IMR-90 (cell line): ENCODE results near the gene DUSP11. TPM values are rescaled to one million over a fixed set of nuclear protein-coding genes. Genes with fewer than 3 reads are reported as not detected.

ENCODE experiments used
- ATAC-seq: fragments of 200-7000 bp; cut with Tn5 transposase; 2 replicates; pipeline ENCODE4 v1.9.1; 2020; ENCODE audit warnings: low read depth, mild to moderate bottlenecking, moderate library complexity
- BruUV-seq: library from RNA; stranded (reverse); fragments of 400-500 nt; replicated peaks from 2 replicates; lab custom pipeline; 2021; lab: Mats Ljungman, UMichigan
- CTCF ChIA-PET: fragments of 300-600 bp; formaldehyde crosslinking; extraction: SDS; loops from one replicate; lab custom pipeline; 2021; ENCODE audit warnings: antibody characterized with exemption; lab: Yijun Ruan, JAX
- POLR2A ChIA-PET: fragments of 300-600 bp; sonication (Branson Sonifier 250); formaldehyde crosslinking; loops from one replicate; lab custom pipeline; 2022; ENCODE audit warnings: antibody characterized with exemption; ENCODE audit not compliant: unreplicated experiment; lab: Charles Lee
- DNase-seq: peaks from one replicate; pipeline ENCODE4 v3.0.0; 2013
- H2AFZ ChIP-seq: replicated peaks from 2 replicates; pipeline ENCODE3; 2013; ENCODE audit warnings: low read length, mild to moderate bottlenecking; ENCODE audit not compliant: poor library complexity
- H2AK5ac ChIP-seq: 2 replicates; pipeline ENCODE4 v1.6.1; 2013; ENCODE audit warnings: low read depth, low read length, inconsistent platforms
- H2AK9ac ChIP-seq: replicated peaks from 2 replicates; pipeline ENCODE3; 2013; ENCODE audit warnings: mild to moderate bottlenecking, low read depth, low read length, moderate library complexity; ENCODE audit not compliant: poor library complexity
- H2BK120ac ChIP-seq: 2 replicates; pipeline ENCODE4 v1.6.1; 2013; ENCODE audit warnings: low read depth, low read length, inconsistent platforms
- H2BK15ac ChIP-seq: 3 replicates; pipeline ENCODE4 v1.6.1; 2013; ENCODE audit warnings: low read depth, low read length, inconsistent platforms
- H2BK20ac ChIP-seq: 2 replicates; pipeline ENCODE4 v1.6.1; 2013; ENCODE audit warnings: low read depth, mild to moderate bottlenecking, inconsistent platforms, low read length, moderate library complexity
- H2BK5ac ChIP-seq: 2 replicates; pipeline ENCODE4 v1.6.1; 2013; ENCODE audit warnings: mild to moderate bottlenecking, low read depth, low read length, inconsistent platforms; ENCODE audit not compliant: poor library complexity, severe bottlenecking
- H3K14ac ChIP-seq: replicated peaks from 2 replicates; pipeline ENCODE4 v1.6.1; 2013; ENCODE audit warnings: low read depth, low read length, inconsistent platforms
- H3K18ac ChIP-seq: 2 replicates; pipeline ENCODE4 v1.6.1; 2013; ENCODE audit warnings: low read depth, low read length, control low read depth
- H3K23ac ChIP-seq: 2 replicates; pipeline ENCODE4 v1.6.1; 2013; ENCODE audit warnings: low read depth, low read length, inconsistent platforms
- H3K27ac ChIP-seq: 2 replicates; pipeline ENCODE4 v1.5.1; 2013; ENCODE audit warnings: mild to moderate bottlenecking, control low read depth, low read length; ENCODE audit not compliant: insufficient read depth
- H3K27me3 ChIP-seq: 2 replicates; pipeline ENCODE4 v1.6.1; 2013; ENCODE audit warnings: low read length; ENCODE audit not compliant: control insufficient read depth, insufficient read depth
- H3K36me3 ChIP-seq: 2 replicates; pipeline ENCODE4 v1.6.1; 2013; ENCODE audit warnings: low read length, mixed read lengths; ENCODE audit not compliant: control insufficient read depth, insufficient read depth
- H3K4ac ChIP-seq: 2 replicates; pipeline ENCODE4 v1.6.1; 2013; ENCODE audit warnings: low read depth, low read length, inconsistent platforms
- H3K4me1 ChIP-seq: 2 replicates; pipeline ENCODE4 v1.6.1; 2013; ENCODE audit warnings: low read length, mixed read lengths; ENCODE audit not compliant: control insufficient read depth, insufficient read depth
- H3K4me2 ChIP-seq: 2 replicates; pipeline ENCODE4 v1.6.1; 2013; ENCODE audit warnings: low read depth, mild to moderate bottlenecking, control low read depth, low read length, moderate library complexity
- H3K4me3 ChIP-seq: 2 replicates; pipeline ENCODE4 v1.5.1; 2013; ENCODE audit warnings: low read depth, mild to moderate bottlenecking, control low read depth, low read length, moderate library complexity; ENCODE audit not compliant: insufficient read depth
- H3K56ac ChIP-seq: 2 replicates; pipeline ENCODE4 v1.6.1; 2013; ENCODE audit warnings: low read length, inconsistent platforms; ENCODE audit not compliant: insufficient read depth; ENCODE audit errors: extremely low read depth
- H3K79me1 ChIP-seq, 2 experiments: 2 replicates each; pipeline ENCODE4 v1.6.1; 2013; ENCODE audit warnings: low read length in 2 of 2, inconsistent platforms in 1 of 2, low read depth in 1 of 2
- H3K9ac ChIP-seq: 2 replicates; pipeline ENCODE4 v1.6.1; 2013; ENCODE audit warnings: low read depth, low read length, control low read depth
- H3K9me1 ChIP-seq: 2 replicates; pipeline ENCODE4 v1.6.1; 2013; ENCODE audit warnings: low read length, inconsistent platforms; ENCODE audit not compliant: insufficient read depth
- H3K9me3 ChIP-seq: 2 replicates; pipeline ENCODE4 v1.6.1; 2013; ENCODE audit warnings: low read length; ENCODE audit not compliant: control insufficient read depth, insufficient read depth
- H4K20me1 ChIP-seq: 2 replicates; pipeline ENCODE4 v1.6.1; 2013; ENCODE audit warnings: low read length, inconsistent platforms; ENCODE audit not compliant: insufficient read depth
- H4K5ac ChIP-seq: 2 replicates; pipeline ENCODE4 v1.6.1; 2013; ENCODE audit warnings: mild to moderate bottlenecking, low read depth, low read length, control low read depth
- H4K8ac ChIP-seq, 2 experiments: 2 replicates each; pipeline ENCODE4 v1.6.1; 2013; ENCODE audit warnings: low read depth in 2 of 2, low read length in 2 of 2, control low read depth in 1 of 2, inconsistent platforms in 1 of 2
- H4K91ac ChIP-seq: 2 replicates; pipeline ENCODE4 v1.6.1; 2013; ENCODE audit warnings: low read depth, low read length, inconsistent platforms; ENCODE audit not compliant: insufficient read depth
- BHLHE40 ChIP-seq: fragments of 150-350 bp; IDR thresholded peaks from 2 replicates; pipeline ENCODE4 v1.6.1; 2016; ENCODE audit warnings: mild to moderate bottlenecking, low read depth, low read length
- CEBPB ChIP-seq: IDR thresholded peaks from 2 replicates; pipeline ENCODE4 v1.6.1; 2012; ENCODE audit warnings: low read depth, low read length, improper control_type of control experiment
- CHD1 ChIP-seq: IDR thresholded peaks from 2 replicates; pipeline ENCODE4 v1.6.1; 2012; ENCODE audit warnings: low read depth, low read length, improper control_type of control experiment
- ELK1 ChIP-seq: fragments of 150-350 bp; IDR thresholded peaks from 2 replicates; pipeline ENCODE4 v1.6.1; 2016; ENCODE audit warnings: low read depth, mild to moderate bottlenecking, low read length, moderate library complexity, borderline replicate concordance
- FOS ChIP-seq: fragments of 150-350 bp; IDR thresholded peaks from 2 replicates; pipeline ENCODE4 v1.6.1; 2016; ENCODE audit warnings: low read depth, low read length
- MAFK ChIP-seq: IDR thresholded peaks from 2 replicates; pipeline ENCODE4 v1.6.1; 2012; ENCODE audit warnings: low read depth, low read length, improper control_type of control experiment
- POLR2A ChIP-seq: IDR thresholded peaks from 2 replicates; pipeline ENCODE4 v1.6.1; 2012; ENCODE audit warnings: mild to moderate bottlenecking, low read depth, low read length
- RCOR1 ChIP-seq: IDR thresholded peaks from 2 replicates; pipeline ENCODE4 v1.6.1; 2012; ENCODE audit warnings: mild to moderate bottlenecking, low read length, improper control_type of control experiment; ENCODE audit not compliant: insufficient replicate concordance
- SMC3 ChIP-seq: fragments of 150-350 bp; IDR thresholded peaks from 2 replicates; pipeline ENCODE4 v1.6.1; 2016; ENCODE audit warnings: low read depth, mild to moderate bottlenecking, antibody characterized with exemption, low read length, moderate library complexity
- USF2 ChIP-seq: fragments of 150-350 bp; IDR thresholded peaks from 2 replicates; pipeline ENCODE4 v1.6.1; 2017; ENCODE audit warnings: mild to moderate bottlenecking, antibody characterized with exemption, low read length, low read depth
- WGBS, 2 experiments: methylation state at CpG; one replicate each; pipeline versions ENCODE4 v1.1.5 to v1.1.7; 2013; ENCODE audit warnings: missing lambda C conversion rate in 2 of 2; ENCODE audit not compliant: insufficient read length in 1 of 2; ENCODE audit errors: extremely low coverage in 2 of 2; 5-methylcytosine and 5-hydroxymethylcytosine counted together
- dilution Hi-C: fragments of 300-500 bp; cut with HindIII; formaldehyde crosslinking; loops from one replicate; pipeline ENCODE4 v1.14.3; 2018; ENCODE audit warnings: low sequenced_read_pairs; ENCODE audit not compliant: unreplicated experiment
- in situ Hi-C: fragments of 300-500 bp; cut with MboI; formaldehyde crosslinking; loops from 3 replicates; pipeline ENCODE4 v1.14.3; 2019; ENCODE audit warnings: low sequenced_read_pairs, inconsistent platforms, mixed read lengths
- intact Hi-C: fragments of 100-400 bp; cut with micrococcal nuclease; formaldehyde crosslinking; loops from 2 replicates; pipeline ENCODE4 v1.10.0; 2022
- polyA plus RNA-seq, 3 experiments: library from polyadenylated mRNA; depleted of rRNA; stranded (reverse); fragments of >200 nt; gene quantifications; 2 replicates each; pipeline ENCODE4 v1.2.3, GENCODE V29; 2012; ENCODE audit warnings: low replicate concordance in 1 of 3
- total RNA-seq: library from RNA; depleted of rRNA; stranded (reverse); fragments of >200 nt; gene quantifications from 2 replicates; pipeline ENCODE4 v1.2.3, GENCODE V29; 2012

DUSP11 gene
- total and polyA plus RNA-seq, 2 of the 4 experiments (the other 2 are of a cell fraction): 22.4 to 25.6 TPM

- Histone ChIP-seq H2BK120ac (no peak overlapping the region), H3K56ac (no peak overlapping the region), H3K9me1 (no peaks in the 10 kb centered on the region), H3K9me3 (no peaks in the 10 kb centered on the region), H3K18ac (no peak overlapping the region), H3K4me2 (no peak overlapping the region), H4K5ac (no peak overlapping the region), H4K20me1 (no peaks in the 10 kb centered on the region), H3K9ac (no peak overlapping the region), H4K91ac (no peak overlapping the region), H3K4me3 (no peak overlapping the region), H2AFZ (no peak overlapping the region), H2BK20ac (no peak overlapping the region), H3K36me3 (no peaks in the 10 kb centered on the region), H3K4me1 (no peaks in the 10 kb centered on the region), H2AK9ac (no peak overlapping the region), H2BK15ac (no peak overlapping the region), H3K79me1 (0 out of 4 replicates have a peak, but pooled peaks cover 0 to 1% of the 10 kb centered on the region in 2 experiments), H4K8ac (no peak overlapping the region), H3K14ac (no peak overlapping the region), H2AK5ac (no peak overlapping the region), H2BK5ac (no peak overlapping the region), H3K27me3 (peaks cover 10% of the 10 kb centered on the region), H3K27ac (no peak overlapping the region), H3K23ac (no peak overlapping the region), H3K4ac (no peak overlapping the region)
- in situ Hi-C loops (loop anchor here (10.0 to 25.0 kb wide), 2 partner anchors 163 to 515 kb away; partner anchors contain the start of genes SLC4A5 and TET3), dilution Hi-C loops (no loop called here), intact Hi-C loops (no loop called here)
- DNase-seq (no peak), ATAC-seq (no peak)
- no CpG with 5 or more reads among the region's 1 CpG for WGBS, 2 experiments
- CTCF ChIA-PET: interaction anchor here (0.6 kb wide), 1 partner anchor 63 kb away, joined by 3 read pairs; no protein-coding TSS in a partner anchor
- POLR2A ChIA-PET: no interaction called here
- no TSS peak for BruUV-seq
- TF ChIP-seq BHLHE40 (no peak), POLR2A (no peak), USF2 (no peak), RCOR1 (no peak), MAFK (no peak), SMC3 (no peak), ELK1 (no peak), CEBPB (no peak), CHD1 (no peak), FOS (no peak)
Measured at GRCh38 chr2:73822276-73822675, 42.4 kb upstream of the DUSP11 start.
